Measurements from ENCODE around the gene C19orf44.

The C19orf44 gene

DNA sequence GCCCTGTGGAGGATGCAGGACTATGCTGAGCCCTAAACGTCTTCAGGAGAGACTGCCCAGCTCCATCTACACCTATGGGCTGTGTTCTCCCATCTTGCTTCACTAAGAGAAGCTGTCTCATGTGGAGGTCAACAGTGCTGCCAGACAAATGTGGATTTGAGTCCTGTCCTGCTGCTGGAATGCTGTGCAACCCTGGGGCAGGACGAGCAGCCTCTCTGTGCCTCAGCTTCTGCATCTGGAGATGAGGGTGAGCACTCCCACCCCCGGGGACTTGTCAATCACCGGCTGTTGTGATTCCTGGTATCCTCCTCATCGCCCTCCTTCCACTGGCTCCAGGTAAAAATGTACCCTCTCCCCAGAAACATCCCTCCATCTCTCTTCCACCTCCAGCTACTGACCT, 40.7 kb upstream of the C19orf44 start:
- H3K4me1 ChIP-seq: peaks cover 22% of the 10 kb centered on the region
- no peak for DNase-seq
- H3K9me3 ChIP-seq: no peaks in the 10 kb centered on the region
- H3K36me3 ChIP-seq: no peaks in the 10 kb centered on the region; the same call in 1 of the 2 replicates
- TF ChIP-seq, protein P1, sequence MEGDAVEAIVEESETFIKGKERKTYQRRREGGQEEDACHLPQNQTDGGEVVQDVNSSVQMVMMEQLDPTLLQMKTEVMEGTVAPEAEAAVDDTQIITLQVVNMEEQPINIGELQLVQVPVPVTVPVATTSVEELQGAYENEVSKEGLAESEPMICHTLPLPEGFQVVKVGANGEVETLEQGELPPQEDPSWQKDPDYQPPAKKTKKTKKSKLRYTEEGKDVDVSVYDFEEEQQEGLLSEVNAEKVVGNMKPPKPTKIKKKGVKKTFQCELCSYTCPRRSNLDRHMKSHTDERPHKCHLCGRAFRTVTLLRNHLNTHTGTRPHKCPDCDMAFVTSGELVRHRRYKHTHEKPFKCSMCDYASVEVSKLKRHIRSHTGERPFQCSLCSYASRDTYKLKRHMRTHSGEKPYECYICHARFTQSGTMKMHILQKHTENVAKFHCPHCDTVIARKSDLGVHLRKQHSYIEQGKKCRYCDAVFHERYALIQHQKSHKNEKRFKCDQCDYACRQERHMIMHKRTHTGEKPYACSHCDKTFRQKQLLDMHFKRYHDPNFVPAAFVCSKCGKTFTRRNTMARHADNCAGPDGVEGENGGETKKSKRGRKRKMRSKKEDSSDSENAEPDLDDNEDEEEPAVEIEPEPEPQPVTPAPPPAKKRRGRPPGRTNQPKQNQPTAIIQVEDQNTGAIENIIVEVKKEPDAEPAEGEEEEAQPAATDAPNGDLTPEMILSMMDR (IDR thresholded peaks at IDR 0.05; ENCODE audit: low read depth, low read length): no peak
- no peak overlapping the region for H3K4me3 ChIP-seq (ENCODE audit: low read depth, low read length)
- no peaks in the 10 kb centered on the region for H3K27me3 ChIP-seq

DNA sequence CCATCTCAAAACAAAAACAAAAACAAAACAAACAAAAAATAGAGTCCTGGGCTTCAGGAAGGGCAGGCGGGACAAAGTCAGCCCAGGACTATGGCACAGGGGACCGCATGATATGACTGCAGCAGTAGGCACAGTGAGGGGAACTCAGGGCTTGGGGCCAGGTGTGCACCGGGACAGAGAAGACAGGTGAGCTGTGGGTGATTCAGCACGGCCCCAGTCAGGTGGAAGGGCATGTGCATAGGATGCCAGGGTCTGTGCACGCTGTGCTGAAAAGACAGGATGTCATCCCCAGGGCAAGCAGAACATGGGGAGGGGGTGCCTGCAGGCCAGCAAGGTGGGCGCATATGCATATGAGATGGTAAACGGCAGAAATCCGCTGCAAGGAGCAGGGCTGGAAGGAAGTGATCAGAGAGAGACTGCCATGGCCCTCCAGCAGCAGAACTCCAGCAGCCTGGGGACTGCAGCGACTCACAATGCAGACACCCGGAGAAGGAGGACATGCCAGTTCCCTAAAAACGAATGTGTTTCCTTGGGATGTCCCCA, 39.5 kb upstream of the C19orf44 start:
- Histone ChIP-seq H3K4me3 (ENCODE audit: low read depth, low read length) (peak overlapping the region; percentile 54), H3K36me3 (no peaks in the 10 kb centered on the region; the same call in 1 of the 2 replicates), H3K9me3 (no peaks in the 10 kb centered on the region), H3K27me3 (no peaks in the 10 kb centered on the region), H3K4me1 (peaks cover 22% of the 10 kb centered on the region)
- no peak for DNase-seq
- TF ChIP-seq, protein P1 (IDR thresholded peaks at IDR 0.05; ENCODE audit: low read depth, low read length): no peak

DNA sequence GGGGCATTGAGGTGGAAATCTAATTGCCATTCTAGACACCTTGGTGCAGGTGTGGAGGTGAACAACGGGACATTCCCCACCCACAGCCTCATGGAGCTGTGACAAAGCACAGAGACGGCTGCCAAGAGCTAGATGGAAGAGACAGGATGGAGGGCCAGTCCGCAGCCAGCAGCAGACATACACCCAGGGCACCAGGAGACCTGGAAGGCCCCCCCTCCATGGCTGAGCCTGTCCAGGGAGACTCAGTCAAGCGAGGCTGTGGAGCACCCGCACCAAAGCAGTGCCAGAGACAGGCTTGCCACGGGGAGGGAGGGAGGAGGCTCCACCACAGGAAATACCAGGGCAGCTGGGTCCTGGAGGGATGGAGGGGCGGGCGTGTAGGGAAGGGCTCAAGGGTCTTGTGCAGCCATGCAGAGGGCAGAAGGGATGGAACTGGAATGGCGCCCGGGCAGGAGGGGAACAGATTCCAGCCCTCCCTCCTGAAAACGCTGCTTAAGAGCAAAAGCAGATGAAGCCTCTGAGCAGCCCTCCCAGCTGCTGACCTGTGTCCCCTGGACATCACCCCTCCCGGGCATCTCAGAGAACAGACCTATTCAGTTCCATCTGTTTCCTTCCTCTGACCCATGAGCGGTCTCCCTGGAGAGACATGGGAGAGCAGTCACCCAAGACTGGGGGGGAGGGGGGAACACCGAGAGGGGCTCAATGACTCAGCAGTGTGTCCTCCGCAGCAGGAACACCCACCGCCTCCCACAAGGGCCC, 38.8 kb upstream of the C19orf44 start:
- Histone ChIP-seq H3K9me3 (no peaks in the 10 kb centered on the region), H3K4me3 (ENCODE audit: low read depth, low read length) (peak overlapping the region; percentile 54), H3K27me3 (no peaks in the 10 kb centered on the region), H3K36me3 (no peaks in the 10 kb centered on the region; the same call in 1 of the 2 replicates), H3K4me1 (peaks cover 22% of the 10 kb centered on the region)
- TF ChIP-seq, protein P1 (IDR thresholded peaks at IDR 0.05; ENCODE audit: low read depth, low read length): no peak
- DNase-seq: peak; percentile 89

DNA sequence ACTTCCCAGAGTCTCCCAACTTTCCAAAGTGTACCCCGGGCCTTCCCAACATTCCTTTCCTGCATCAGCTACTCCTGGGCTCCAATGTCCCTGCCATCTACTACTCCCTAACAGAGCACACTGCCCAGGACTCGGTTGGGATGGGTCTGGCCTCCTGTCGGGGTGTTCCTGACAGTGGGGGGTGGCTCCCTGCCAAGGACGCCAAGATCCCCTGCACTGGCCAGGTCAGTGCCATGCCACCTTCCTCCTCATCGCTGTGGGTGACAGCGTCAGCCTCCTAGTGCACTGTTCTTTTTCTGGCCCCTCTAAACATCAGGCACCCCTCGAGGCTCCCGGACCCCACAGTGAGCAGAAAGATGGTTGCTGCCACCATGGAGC, 38.3 kb upstream of the C19orf44 start:
- H3K9me3 ChIP-seq: no peaks in the 10 kb centered on the region
- TF ChIP-seq, protein P1 (IDR thresholded peaks at IDR 0.05; ENCODE audit: low read depth, low read length): no peak

DNA sequence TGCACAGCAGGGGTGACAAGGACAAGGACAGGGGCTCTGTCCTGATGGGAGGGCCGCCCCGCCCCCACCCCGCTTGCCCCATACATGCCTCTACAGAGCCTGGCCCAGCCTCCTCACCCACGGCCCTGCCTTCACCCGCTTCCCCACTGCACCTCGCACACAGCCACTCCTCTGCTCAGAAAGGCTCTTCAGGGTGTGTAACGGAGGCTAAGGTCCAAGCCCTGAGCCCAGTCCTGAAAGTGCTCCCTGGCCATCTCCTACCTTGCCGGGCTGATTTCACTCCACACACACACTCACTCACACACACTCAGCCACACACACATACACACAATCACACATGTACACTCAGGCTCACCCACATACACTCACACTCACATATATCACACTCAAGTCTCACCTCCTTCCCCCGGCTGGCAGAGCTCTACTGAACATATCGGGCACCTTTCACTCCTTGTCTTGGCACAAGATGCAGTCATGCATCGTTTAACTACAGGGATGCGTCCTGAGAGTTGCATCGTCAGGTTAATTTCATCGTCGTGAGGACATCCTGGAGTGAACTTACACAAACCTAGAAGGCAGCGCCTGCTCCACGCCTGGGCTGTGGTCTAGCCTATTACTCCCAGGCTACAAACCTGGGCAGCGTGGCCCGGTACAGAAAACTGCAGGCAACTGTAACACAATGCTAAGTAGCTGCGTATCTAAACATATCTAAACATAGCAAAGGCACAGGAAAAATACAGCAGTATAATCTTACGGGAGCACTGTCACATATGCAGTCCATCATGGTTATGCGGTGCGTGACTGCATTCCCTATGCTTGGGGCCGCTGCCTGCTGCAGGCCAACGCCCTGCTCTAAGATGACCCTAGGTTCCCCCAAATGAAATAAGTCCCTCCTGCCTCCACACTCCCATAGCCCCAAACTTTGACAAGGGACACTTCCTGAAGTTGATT, 37.5 kb upstream of the C19orf44 start:
- TF ChIP-seq, protein P1 (IDR thresholded peaks at IDR 0.05; ENCODE audit: low read depth, low read length): no peak
- no peak overlapping the region; the same call in 1 of the 2 replicates for H3K4me3 ChIP-seq (ENCODE audit: low read depth, low read length)
- H3K9me3 ChIP-seq: no peaks in the 10 kb centered on the region
- no peaks in the 10 kb centered on the region for H3K27me3 ChIP-seq
- no peaks in the 10 kb centered on the region; the same call in 1 of the 2 replicates for H3K36me3 ChIP-seq
- peaks cover 24% of the 10 kb centered on the region for H3K4me1 ChIP-seq
- no peak for DNase-seq

More for the DNA sequence above, 38.3 kb upstream of the C19orf44 start:
- H3K4me3 ChIP-seq (ENCODE audit: low read depth, low read length): peak overlapping the region; percentile 54; the same call in 1 of the 2 replicates
- peaks cover 22% of the 10 kb centered on the region for H3K4me1 ChIP-seq
- no peak for DNase-seq
- no peaks in the 10 kb centered on the region; the same call in 1 of the 2 replicates for H3K36me3 ChIP-seq
- H3K27me3 ChIP-seq: no peaks in the 10 kb centered on the region
